ENCODE measurements around the gene SLC7A6OS.
A peak's percentile ranks its signal among the peaks of the same experiment; 100 is the strongest.

SLC7A6OS gene

GRCh38 chr16:68279726-68280558 is 30.8 kb downstream of the SLC7A6OS start:
- no peak for DNase-seq (ENCODE audit: low read depth)

- no peak for DNase-seq (ENCODE audit: low read depth)
Measured at GRCh38 chr16:68276223-68276622, 34.5 kb downstream of the SLC7A6OS start.

- no peak for DNase-seq (ENCODE audit: low read depth)
Measured at GRCh38 chr16:68275611-68276191, 35.0 kb downstream of the SLC7A6OS start.

- DNase-seq (ENCODE audit: low read depth) = no peak
Measured at GRCh38 chr16:68274441-68274840, 36.3 kb downstream of the SLC7A6OS start.

GRCh38 chr16:68273896-68274295 is 36.9 kb downstream of the SLC7A6OS start:
- no peak for DNase-seq (ENCODE audit: low read depth)

- DNase-seq (ENCODE audit: low read depth) = no peak
Measured at GRCh38 chr16:68273459-68273858, 37.3 kb downstream of the SLC7A6OS start.

GRCh38 chr16:68272507-68273209 is 38.1 kb downstream of the SLC7A6OS start:
- no peak for DNase-seq (ENCODE audit: low read depth)

GRCh38 chr16:68270353-68270752 is 40.4 kb downstream of the SLC7A6OS start:
- DNase-seq (ENCODE audit: low read depth) = no peak

GRCh38 chr16:68269793-68270192 is 41.0 kb downstream of the SLC7A6OS start:
- no peak for DNase-seq (ENCODE audit: low read depth)

- no peak for DNase-seq (ENCODE audit: low read depth)
Measured at GRCh38 chr16:68267612-68268405, 42.9 kb downstream of the SLC7A6OS start.

- peak; percentile 79 for DNase-seq (ENCODE audit: low read depth)
Measured at GRCh38 chr16:68265078-68265920, 45.4 kb downstream of the SLC7A6OS start.

- DNase-seq (ENCODE audit: low read depth) = peak; percentile 72
Measured at GRCh38 chr16:68264128-68265077, 46.3 kb downstream of the SLC7A6OS start, which contains the start of gene SLC7A6. SLC7A6 (plus strand) TSS chr16:68264526; CDS start chr16:68274727, 10,201 bp downstream.

GRCh38 chr16:68263559-68264127 is 47.1 kb downstream of the SLC7A6OS start:
- DNase-seq (ENCODE audit: low read depth) = no peak

GRCh38 chr16:68259007-68259825 is 51.5 kb downstream of the SLC7A6OS start:
- DNase-seq (ENCODE audit: low read depth) = no peak

GRCh38 chr16:68257906-68258800 is 52.6 kb downstream of the SLC7A6OS start:
- peak; percentile 89 for DNase-seq (ENCODE audit: low read depth)

GRCh38 chr16:68257251-68257905 is 53.4 kb downstream of the SLC7A6OS start:
- peak; percentile 35 for DNase-seq (ENCODE audit: low read depth)

- DNase-seq (ENCODE audit: low read depth) = no peak
Measured at GRCh38 chr16:68255712-68256111, 55.0 kb downstream of the SLC7A6OS start.
